Neural progenitor cell (in vitro differentiated cells): ENCODE data around the gene CLDN12. TPM values are rescaled to one million over a fixed set of nuclear protein-coding genes. Genes with fewer than 3 reads are reported as not detected.

Source experiments
- DNase-seq: peaks from one replicate; pipeline ENCODE4 v3.0.0-alpha.2; 2016; ENCODE audit warnings: low spot score
- H2AFZ ChIP-seq: fragments of 200-600 bp; sonication (generic); replicated peaks from 2 replicates; pipeline ENCODE4 v1.6.1; 2016; ENCODE audit warnings: antibody characterized with exemption
- H3F3A ChIP-seq: fragments of 200-600 bp; sonication (generic); 2 replicates; pipeline ENCODE4 v1.6.1; 2016; ENCODE audit warnings: antibody characterized with exemption, low read depth
- H3K27ac ChIP-seq: fragments of 200-600 bp; sonication (generic); 2 replicates; pipeline ENCODE4 v1.5.1; 2016; ENCODE audit warnings: mild to moderate bottlenecking
- H3K27me3 ChIP-seq: fragments of 200-600 bp; sonication (generic); 2 replicates; pipeline ENCODE4 v1.6.1; 2016; ENCODE audit warnings: mild to moderate bottlenecking, moderate library complexity
- H3K36me3 ChIP-seq: fragments of 200-600 bp; sonication (generic); 2 replicates; pipeline ENCODE4 v1.5.1; 2016
- H3K4me1 ChIP-seq: fragments of 200-600 bp; sonication (generic); 2 replicates; pipeline ENCODE4 v1.6.1; 2016; ENCODE audit warnings: mixed run types
- H3K4me2 ChIP-seq: fragments of 200-600 bp; sonication (generic); 2 replicates; pipeline ENCODE4 v1.6.1; 2016
- H3K4me3 ChIP-seq: fragments of 200-600 bp; sonication (generic); 2 replicates; pipeline ENCODE4 v1.5.1; 2016
- H3K79me2 ChIP-seq: fragments of 200-600 bp; sonication (generic); 2 replicates; pipeline ENCODE4 v1.6.1; 2016; ENCODE audit warnings: low read depth
- H3K9ac ChIP-seq: fragments of 200-600 bp; sonication (generic); 2 replicates; pipeline ENCODE4 v1.6.1; 2016
- H3K9me3 ChIP-seq: fragments of 200-600 bp; sonication (generic); 2 replicates; pipeline ENCODE4 v1.5.1; 2016; ENCODE audit warnings: low read depth
- H4K20me1 ChIP-seq: fragments of 200-600 bp; sonication (generic); 2 replicates; pipeline ENCODE4 v1.6.1; 2016; ENCODE audit warnings: low read depth
- H3K27ac Mint-ChIP-seq: 3 replicates; pipeline ENCODE4 v1.8.0; 2021; ENCODE audit warnings: mixed read lengths
- H3K27me3 Mint-ChIP-seq: 2 replicates; pipeline ENCODE4 v1.8.0; 2022; ENCODE audit warnings: low read depth, mild to moderate bottlenecking, inconsistent platforms, moderate library complexity, mixed read lengths; ENCODE audit not compliant: insufficient read depth
- H3K36me3 Mint-ChIP-seq: 3 replicates; pipeline ENCODE4 v1.8.0; 2021; ENCODE audit warnings: mixed read lengths
- H3K4me1 Mint-ChIP-seq: 3 replicates; pipeline ENCODE4 v1.8.0; 2021; ENCODE audit warnings: mixed read lengths
- H3K4me3 Mint-ChIP-seq: 3 replicates; pipeline ENCODE4 v1.8.0; 2021; ENCODE audit warnings: mild to moderate bottlenecking, moderate library complexity, mixed read lengths
- H3K9me3 Mint-ChIP-seq: 3 replicates; pipeline ENCODE4 v1.8.0; 2020; ENCODE audit warnings: mixed read lengths
- EZH2 ChIP-seq: fragments of 200-600 bp; sonication (generic); IDR thresholded peaks from 2 replicates; pipeline ENCODE4 v1.6.1; 2017; ENCODE audit warnings: antibody characterized with exemption, mild to moderate bottlenecking, moderate library complexity
- EZH2phosphoT487 ChIP-seq: fragments of 200-600 bp; sonication (generic); IDR thresholded peaks from 2 replicates; pipeline ENCODE4 v1.6.1; 2017; ENCODE audit warnings: antibody characterized with exemption
- total RNA-seq: library from RNA; depleted of rRNA; stranded (reverse); fragments of >200 nt; gene quantifications from 2 replicates; pipeline ENCODE4 v1.2.3, GENCODE V29; 2015; ENCODE audit warnings: low replicate concordance
- TF ChIP-seq, protein P1 (sequence below): fragments of 200-600 bp; sonication (generic); IDR thresholded peaks from 2 replicates; pipeline ENCODE4 v1.5.1; 2017; ENCODE audit warnings: antibody characterized with exemption, mild to moderate bottlenecking

CLDN12 gene
- total RNA-seq, 1 donor from 2014 or later: 87.3 TPM

DNA sequence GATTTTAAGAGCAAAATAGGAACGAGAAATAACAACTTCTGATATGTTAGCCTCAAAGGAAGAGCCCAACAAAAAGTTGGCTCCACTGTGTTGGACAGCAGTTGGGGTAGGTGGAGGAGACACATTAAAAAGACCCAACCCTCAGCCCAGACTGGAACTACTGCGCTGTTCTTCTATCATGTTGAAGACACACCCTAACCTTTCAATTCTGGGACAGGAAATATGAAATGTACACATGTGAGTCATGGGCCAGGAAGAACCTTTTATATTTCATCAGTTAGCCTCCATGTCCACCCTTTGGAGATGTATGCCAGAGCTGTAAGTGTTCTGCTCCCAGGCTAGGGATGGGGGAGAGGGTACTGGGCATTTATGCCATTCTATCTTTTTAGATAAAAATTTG, 22.1 kb downstream of the CLDN12 start:
- H3K27ac Mint-ChIP-seq: no peak overlapping the region
- no peak for TF ChIP-seq EZH2phosphoT487
- TF ChIP-seq, protein P1, sequence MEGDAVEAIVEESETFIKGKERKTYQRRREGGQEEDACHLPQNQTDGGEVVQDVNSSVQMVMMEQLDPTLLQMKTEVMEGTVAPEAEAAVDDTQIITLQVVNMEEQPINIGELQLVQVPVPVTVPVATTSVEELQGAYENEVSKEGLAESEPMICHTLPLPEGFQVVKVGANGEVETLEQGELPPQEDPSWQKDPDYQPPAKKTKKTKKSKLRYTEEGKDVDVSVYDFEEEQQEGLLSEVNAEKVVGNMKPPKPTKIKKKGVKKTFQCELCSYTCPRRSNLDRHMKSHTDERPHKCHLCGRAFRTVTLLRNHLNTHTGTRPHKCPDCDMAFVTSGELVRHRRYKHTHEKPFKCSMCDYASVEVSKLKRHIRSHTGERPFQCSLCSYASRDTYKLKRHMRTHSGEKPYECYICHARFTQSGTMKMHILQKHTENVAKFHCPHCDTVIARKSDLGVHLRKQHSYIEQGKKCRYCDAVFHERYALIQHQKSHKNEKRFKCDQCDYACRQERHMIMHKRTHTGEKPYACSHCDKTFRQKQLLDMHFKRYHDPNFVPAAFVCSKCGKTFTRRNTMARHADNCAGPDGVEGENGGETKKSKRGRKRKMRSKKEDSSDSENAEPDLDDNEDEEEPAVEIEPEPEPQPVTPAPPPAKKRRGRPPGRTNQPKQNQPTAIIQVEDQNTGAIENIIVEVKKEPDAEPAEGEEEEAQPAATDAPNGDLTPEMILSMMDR: no peak
- no peak for TF ChIP-seq EZH2

DNA sequence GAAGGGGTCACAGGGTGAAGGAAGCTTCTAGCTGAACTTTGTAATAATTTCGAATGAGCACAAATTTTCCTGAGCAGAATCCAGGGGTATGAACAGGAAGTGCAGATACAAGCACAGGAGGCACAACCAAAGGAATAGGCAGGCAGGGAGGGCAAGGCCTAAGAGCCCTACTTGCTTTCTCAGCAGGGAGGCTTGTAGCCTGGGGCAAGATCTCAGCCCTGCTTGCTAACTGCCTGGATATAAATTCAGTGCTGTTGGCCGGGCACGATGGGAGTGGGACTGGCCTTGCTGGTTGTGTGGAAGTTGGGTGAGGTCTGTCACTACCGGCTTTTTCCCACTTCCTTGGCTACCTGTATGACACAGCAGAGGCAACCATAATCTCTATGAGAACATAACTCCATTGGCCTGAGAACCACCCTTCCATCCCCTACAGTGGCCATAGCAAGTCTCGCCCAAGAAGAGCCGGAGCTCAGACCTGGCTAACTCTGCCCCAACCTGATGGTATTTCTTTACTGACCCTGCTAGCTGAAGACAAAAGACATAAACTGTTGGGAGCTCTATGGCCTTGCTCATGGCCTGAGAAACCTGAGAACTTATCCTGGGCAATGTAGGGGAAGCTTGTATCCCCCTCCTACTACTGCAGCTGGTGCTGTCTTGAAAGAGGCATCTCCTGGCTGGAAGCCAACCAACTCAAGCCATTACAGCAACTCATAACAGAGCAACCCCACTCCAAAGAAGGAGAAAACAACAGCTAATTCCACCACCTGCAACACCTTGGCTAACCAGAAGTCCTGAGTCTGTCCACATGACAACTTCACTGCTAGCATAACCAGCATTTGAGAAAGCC, 27.6 kb downstream of the CLDN12 start:
- no peaks in the 10 kb centered on the region for H3F3A ChIP-seq
- Mint-ChIP-seq H3K9me3 (peaks cover 12% of the 10 kb centered on the region), H3K4me1 (no peaks in the 10 kb centered on the region), H3K36me3 (peaks cover 2% of the 10 kb centered on the region), H3K4me3 (no peak overlapping the region), H3K27ac (no peak overlapping the region), H3K27me3 (peaks cover 6% of the 10 kb centered on the region)
- H3K4me3 ChIP-seq: no peak overlapping the region
- no peaks in the 10 kb centered on the region for H3K9me3 ChIP-seq
- TF ChIP-seq EZH2 (no peak), EZH2phosphoT487 (no peak)
- TF ChIP-seq, protein P1: no peak
- no peak overlapping the region for H3K4me2 ChIP-seq
- no peaks in the 10 kb centered on the region for H3K79me2 ChIP-seq
- H3K4me1 ChIP-seq: no peaks in the 10 kb centered on the region
- H2AFZ ChIP-seq: no peak overlapping the region
- no peaks in the 10 kb centered on the region for H3K27me3 ChIP-seq
- H3K9ac ChIP-seq: no peak overlapping the region
- H3K27ac ChIP-seq: no peak overlapping the region
- H4K20me1 ChIP-seq: no peaks in the 10 kb centered on the region
- DNase-seq: no peak
- H3K36me3 ChIP-seq: no peaks in the 10 kb centered on the region

More for the DNA sequence above, 22.1 kb downstream of the CLDN12 start:
- no peaks in the 10 kb centered on the region for H3K79me2 ChIP-seq
- H3K4me3 ChIP-seq: no peak overlapping the region
- H3K9me3 Mint-ChIP-seq: no peaks in the 10 kb centered on the region
- H3K4me1 Mint-ChIP-seq: no peaks in the 10 kb centered on the region
- H3K4me3 Mint-ChIP-seq: no peak overlapping the region
- H3K27me3 Mint-ChIP-seq: peaks cover 2% of the 10 kb centered on the region
- H3K9ac ChIP-seq: no peak overlapping the region
- H3K36me3 ChIP-seq: no peaks in the 10 kb centered on the region
- H3K27ac ChIP-seq: no peak overlapping the region
- H3K4me2 ChIP-seq: no peak overlapping the region
- H4K20me1 ChIP-seq: no peaks in the 10 kb centered on the region
- DNase-seq: no peak
- H3K4me1 ChIP-seq: no peaks in the 10 kb centered on the region
- H3F3A ChIP-seq: no peaks in the 10 kb centered on the region
- H3K36me3 Mint-ChIP-seq: no peaks in the 10 kb centered on the region
- H3K27me3 ChIP-seq: no peaks in the 10 kb centered on the region
- no peaks in the 10 kb centered on the region for H3K9me3 ChIP-seq
- no peak overlapping the region for H2AFZ ChIP-seq

DNA sequence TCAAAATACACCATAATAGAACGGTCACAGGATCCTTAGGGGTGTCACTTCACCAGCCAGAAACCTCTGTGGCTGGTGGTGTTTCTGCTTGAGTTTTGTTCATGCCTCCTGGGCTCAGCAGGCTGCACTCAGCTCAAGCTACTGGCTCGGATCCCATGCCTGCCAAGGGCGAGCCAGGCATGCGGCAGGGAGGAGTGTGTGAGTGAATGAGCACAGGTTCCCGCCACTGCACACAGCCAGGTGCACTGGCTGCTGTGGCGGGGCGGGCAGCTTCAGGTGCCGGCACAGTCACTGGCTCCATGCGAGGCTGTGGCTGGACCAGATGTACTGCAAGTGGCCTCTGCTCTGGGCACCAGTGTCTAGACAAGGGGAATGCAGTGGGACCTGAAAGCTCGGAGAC, 29.5 kb downstream of the CLDN12 start:
- Histone ChIP-seq H3F3A (no peaks in the 10 kb centered on the region), H4K20me1 (no peaks in the 10 kb centered on the region), H3K27ac (no peak overlapping the region), H3K36me3 (no peaks in the 10 kb centered on the region), H3K4me3 (no peak overlapping the region), H3K4me1 (no peaks in the 10 kb centered on the region), H2AFZ (no peak overlapping the region), H3K79me2 (no peaks in the 10 kb centered on the region), H3K4me2 (no peak overlapping the region), H3K9me3 (no peaks in the 10 kb centered on the region), H3K9ac (no peak overlapping the region), H3K27me3 (no peaks in the 10 kb centered on the region)
- TF ChIP-seq EZH2phosphoT487: no peak
- TF ChIP-seq, protein P1: no peak
- TF ChIP-seq EZH2: no peak
- Mint-ChIP-seq H3K27ac (no peak overlapping the region), H3K36me3 (peaks cover 2% of the 10 kb centered on the region), H3K9me3 (peaks cover 22% of the 10 kb centered on the region), H3K4me3 (no peak overlapping the region), H3K27me3 (peaks cover 4% of the 10 kb centered on the region), H3K4me1 (no peaks in the 10 kb centered on the region)
- no peak for DNase-seq
